Measurements from ENCODE around the gene COL6A2. TPM values are rescaled to one million over a fixed set of nuclear protein-coding genes. Genes with fewer than 3 reads are reported as not detected.

Gene COL6A2
- total RNA-seq, 4 donors from 2014 or later = 88.9 to 150 (median 126) TPM

DNA sequence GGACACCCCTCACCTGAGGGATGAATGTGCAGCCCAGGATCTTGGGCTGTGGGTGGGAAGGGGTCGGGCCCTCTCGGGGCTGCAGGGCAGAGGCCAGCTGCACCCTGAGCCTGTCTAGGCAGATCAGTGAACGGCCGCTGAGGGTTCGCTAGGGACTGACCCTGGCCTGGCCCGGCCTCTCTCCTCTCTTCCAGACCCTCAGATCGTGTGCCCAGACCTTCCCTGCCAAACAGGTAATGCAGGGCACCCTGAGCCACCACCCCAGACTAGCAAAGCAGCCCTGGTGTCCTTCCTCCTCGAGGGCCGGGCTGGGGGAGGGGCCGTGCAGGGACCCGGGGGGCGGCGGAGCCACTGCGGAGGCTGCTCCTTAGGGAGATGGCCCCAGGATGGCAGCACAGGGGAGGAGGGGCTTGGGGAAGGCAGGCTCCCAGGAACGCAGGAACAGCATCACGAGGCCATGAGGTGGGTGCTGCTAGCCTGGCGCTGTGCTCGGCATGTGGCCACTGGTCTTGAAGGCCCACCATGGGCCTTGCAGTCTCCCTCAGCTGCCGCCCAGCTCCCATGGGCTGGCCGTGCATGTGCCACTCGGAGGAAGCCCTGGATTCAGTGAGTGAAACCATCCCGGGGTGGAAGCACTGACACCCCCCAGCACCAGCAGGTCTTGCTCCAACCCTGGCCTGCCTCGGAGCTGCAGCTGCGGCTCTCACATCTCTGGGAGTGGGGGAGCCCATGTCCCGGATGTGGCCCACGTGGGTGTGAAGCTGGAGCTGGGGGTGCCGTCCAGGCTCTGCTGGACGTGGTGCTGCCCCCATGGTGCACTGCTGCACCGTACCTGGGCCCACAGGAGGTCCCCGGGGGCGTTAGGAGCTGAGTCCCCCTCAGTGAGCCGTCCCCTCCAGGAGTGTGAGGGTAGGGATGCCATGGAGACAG is 28.7 kb downstream of the COL6A2 start:
- Histone ChIP-seq H3K36me3 (peaks cover 65% of the 10 kb centered on the region), H3K4me3 (no peak overlapping the region), H3K27ac (no peak overlapping the region), H3K4me1 (no peaks in the 10 kb centered on the region), H3K27me3 (no peaks in the 10 kb centered on the region), H3K9me3 (no peaks in the 10 kb centered on the region)
- TF ChIP-seq, protein P1, sequence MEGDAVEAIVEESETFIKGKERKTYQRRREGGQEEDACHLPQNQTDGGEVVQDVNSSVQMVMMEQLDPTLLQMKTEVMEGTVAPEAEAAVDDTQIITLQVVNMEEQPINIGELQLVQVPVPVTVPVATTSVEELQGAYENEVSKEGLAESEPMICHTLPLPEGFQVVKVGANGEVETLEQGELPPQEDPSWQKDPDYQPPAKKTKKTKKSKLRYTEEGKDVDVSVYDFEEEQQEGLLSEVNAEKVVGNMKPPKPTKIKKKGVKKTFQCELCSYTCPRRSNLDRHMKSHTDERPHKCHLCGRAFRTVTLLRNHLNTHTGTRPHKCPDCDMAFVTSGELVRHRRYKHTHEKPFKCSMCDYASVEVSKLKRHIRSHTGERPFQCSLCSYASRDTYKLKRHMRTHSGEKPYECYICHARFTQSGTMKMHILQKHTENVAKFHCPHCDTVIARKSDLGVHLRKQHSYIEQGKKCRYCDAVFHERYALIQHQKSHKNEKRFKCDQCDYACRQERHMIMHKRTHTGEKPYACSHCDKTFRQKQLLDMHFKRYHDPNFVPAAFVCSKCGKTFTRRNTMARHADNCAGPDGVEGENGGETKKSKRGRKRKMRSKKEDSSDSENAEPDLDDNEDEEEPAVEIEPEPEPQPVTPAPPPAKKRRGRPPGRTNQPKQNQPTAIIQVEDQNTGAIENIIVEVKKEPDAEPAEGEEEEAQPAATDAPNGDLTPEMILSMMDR (IDR thresholded peaks at IDR 0.05) = no peak
- TF ChIP-seq POLR2A (IDR thresholded peaks at IDR 0.05) (no peak), EP300 (IDR thresholded peaks at IDR 0.05) (no peak), POLR2AphosphoS5 (IDR thresholded peaks at IDR 0.05) (no peak)
- WGBS = 88% methylated on average over 9 of the region's 32 CpGs
- peak; percentile 62 to 76 for DNase-seq (ENCODE audit: low spot score in 2 of 2)

DNA sequence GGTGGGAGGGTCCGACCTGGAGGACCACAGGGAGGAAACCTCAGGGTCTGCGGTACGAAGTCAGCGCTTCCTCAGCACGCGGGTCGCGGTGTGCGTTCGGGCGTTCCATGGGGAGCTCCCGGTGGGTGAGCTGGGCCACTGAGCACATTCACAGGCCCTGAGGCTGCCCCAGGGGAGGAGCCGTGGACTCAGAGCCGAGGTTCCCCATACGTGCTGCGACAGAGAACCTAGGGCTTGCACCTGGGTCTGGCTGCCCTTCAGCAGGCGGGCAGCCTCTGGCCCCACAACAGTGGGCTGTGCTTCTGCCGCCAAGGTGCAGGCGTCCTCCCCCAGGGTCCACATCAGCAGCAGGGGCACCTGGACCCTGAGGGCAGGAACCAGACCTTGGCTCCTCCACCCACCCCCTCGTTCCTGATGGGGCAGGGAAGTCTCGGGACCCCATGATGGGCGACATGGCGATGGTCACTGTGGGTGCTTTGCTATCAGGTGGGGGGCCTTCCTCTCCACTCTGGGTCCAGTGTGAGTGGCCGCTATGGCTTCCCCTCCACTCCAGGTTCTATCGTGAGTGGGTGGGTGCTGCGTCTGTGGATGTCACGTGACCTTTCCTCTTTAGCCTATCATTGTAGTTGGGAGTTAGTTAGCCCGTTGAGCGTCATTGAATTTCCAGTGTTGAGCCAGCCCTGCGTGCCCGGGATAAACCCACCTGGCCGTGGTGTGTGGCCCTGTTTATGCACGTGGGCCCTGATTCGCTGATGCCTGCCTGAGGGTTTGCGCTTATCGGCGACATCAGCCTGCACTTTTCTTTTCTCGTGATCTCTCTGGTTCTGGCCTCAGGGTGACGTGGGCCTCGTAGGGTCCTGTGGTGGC is 29.6 kb downstream of the COL6A2 start:
- WGBS = 88% methylated on average over 36 of the region's 40 CpGs
- Histone ChIP-seq H3K27ac (no peak overlapping the region), H3K27me3 (no peaks in the 10 kb centered on the region), H3K4me3 (no peak overlapping the region), H3K4me1 (no peaks in the 10 kb centered on the region), H3K9me3 (no peaks in the 10 kb centered on the region), H3K36me3 (peaks cover 56% of the 10 kb centered on the region)
- TF ChIP-seq, protein P1 (IDR thresholded peaks at IDR 0.05) = no peak
- TF ChIP-seq POLR2AphosphoS5 (IDR thresholded peaks at IDR 0.05) (no peak), POLR2A (IDR thresholded peaks at IDR 0.05) (no peak), EP300 (IDR thresholded peaks at IDR 0.05) (no peak)
- peak; percentile 58 to 78 for DNase-seq (ENCODE audit: low spot score in 2 of 2)

DNA sequence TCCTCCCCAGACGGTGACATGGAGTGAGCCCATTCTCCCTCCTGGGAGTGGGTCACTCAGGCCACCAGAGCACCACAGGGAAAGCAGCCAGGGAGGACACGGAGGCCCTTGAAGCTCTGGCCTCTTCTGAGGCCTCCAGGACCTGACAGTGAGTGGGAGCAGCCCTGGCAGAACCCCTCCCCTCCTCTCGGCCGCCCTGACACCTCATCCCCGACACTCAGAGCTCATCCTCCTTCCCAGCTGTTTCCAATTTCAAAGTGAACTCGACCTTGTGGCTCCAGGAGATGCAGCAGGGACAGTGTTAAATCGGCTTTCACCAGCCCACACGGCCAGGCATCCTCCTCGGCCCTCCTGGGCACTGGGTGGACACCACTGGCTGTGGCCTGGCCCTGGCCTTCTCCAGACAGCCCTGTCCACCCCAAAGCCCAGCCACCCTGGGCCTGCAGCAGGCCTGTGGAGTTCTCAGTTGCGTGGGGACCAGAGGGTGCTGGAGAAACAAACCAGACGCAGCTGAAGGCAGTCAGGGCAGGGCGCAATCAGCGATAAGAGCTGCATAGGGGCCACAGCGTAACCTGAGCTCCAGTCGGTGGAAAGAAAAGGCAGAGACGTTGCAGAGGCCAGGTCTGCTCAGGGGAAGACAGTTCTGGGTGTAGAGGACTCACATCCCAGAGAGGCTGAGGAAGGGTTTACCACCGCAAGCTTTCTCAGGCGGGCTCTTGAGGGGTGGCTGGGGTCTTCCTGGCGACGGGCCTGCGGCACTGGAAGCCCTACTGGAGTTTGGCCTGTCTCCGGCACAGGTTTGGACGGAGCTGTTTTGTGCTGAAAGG is 30.4 kb downstream of the COL6A2 start:
- no peaks in the 10 kb centered on the region for H3K4me1 ChIP-seq
- DNase-seq (ENCODE audit: low spot score in 2 of 2) = peak; percentile 57 to 63
- H3K9me3 ChIP-seq = no peaks in the 10 kb centered on the region
- TF ChIP-seq POLR2AphosphoS5 (IDR thresholded peaks at IDR 0.05) (no peak), EP300 (IDR thresholded peaks at IDR 0.05) (no peak), POLR2A (IDR thresholded peaks at IDR 0.05) (no peak)
- TF ChIP-seq, protein P1 (IDR thresholded peaks at IDR 0.05) = no peak
- WGBS = 81% methylated on average over 20 of the region's 23 CpGs
- H3K27ac ChIP-seq = no peak overlapping the region
- no peak overlapping the region for H3K4me3 ChIP-seq
- no peaks in the 10 kb centered on the region for H3K27me3 ChIP-seq
- peaks cover 49% of the 10 kb centered on the region for H3K36me3 ChIP-seq

DNA sequence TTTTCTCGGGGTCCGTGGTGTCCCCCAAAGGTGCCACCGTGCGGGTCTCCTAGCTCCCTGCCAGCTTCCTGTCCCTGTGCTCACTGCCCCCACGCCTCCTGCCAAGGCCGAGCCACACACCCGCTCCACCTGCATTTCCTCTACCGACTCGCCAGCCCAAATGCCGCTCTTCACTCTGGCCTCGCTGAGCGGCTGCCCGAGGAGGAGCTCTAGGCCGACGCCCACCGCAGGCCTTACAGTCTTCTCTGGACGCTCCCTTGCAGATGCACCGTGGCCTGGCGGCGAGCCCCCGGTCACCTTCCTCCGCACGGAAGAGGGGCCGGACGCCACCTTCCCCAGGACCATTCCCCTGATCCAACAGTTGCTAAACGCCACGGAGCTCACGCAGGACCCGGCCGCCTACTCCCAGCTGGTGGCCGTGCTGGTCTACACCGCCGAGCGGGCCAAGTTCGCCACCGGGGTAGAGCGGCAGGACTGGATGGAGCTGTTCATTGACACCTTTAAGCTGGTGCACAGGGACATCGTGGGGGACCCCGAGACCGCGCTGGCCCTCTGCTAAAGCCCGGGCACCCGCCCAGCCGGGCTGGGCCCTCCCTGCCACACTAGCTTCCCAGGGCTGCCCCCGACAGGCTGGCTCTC is 31.1 kb downstream of the COL6A2 start:
- Histone ChIP-seq H3K4me1 (no peaks in the 10 kb centered on the region), H3K4me3 (no peak overlapping the region), H3K27me3 (no peaks in the 10 kb centered on the region), H3K27ac (no peak overlapping the region), H3K36me3 (peaks cover 48% of the 10 kb centered on the region), H3K9me3 (no peaks in the 10 kb centered on the region)
- DNase-seq (ENCODE audit: low spot score in 2 of 2) = peak in 1 of 2 donors; percentile 71
- TF ChIP-seq POLR2A (IDR thresholded peaks at IDR 0.05) (no peak), POLR2AphosphoS5 (IDR thresholded peaks at IDR 0.05) (no peak), EP300 (IDR thresholded peaks at IDR 0.05) (no peak)
- TF ChIP-seq, protein P1 (IDR thresholded peaks at IDR 0.05) = no peak
- WGBS = 100% methylated on average over 1 of the region's 45 CpGs

Measured in suprapubic skin (tissue), 4 donors.